ENCODE data around the gene ROBO1. TPM values are rescaled to one million over a fixed set of nuclear protein-coding genes. Genes with fewer than 3 reads are reported as not detected.

The ROBO1 gene
- total and polyA plus RNA-seq, 2 of the 13 experiments (the other 11 are each of a cell fraction or from before 2014, with no cell fraction given), result 52.2 to 71.0 TPM

DNA sequence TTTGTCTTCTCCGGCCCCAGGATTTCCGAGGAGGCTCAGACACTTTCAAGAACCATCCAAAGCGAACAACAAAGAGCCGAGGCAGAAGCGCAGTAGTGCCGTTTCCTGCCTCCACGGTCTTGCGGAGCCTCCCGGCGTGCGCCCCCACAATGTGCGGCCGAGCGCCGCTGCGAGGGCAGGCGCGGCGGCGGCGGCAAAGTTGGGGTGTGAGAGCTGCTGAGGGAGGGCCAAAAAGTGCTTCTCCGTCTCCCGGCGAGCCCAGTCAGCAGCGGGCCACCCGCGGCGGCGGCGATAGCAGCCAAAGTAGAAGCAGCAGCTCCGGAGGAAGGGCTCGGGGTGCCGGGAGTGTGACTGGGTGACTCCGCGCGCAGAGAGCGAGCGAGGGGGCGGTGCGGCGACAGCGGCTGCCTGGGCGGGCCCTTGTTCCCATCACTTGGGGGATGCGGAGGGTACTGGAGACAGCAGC is 749.1 kb downstream of the ROBO1 start (continued):
- TF ChIP-seq, protein P1, sequence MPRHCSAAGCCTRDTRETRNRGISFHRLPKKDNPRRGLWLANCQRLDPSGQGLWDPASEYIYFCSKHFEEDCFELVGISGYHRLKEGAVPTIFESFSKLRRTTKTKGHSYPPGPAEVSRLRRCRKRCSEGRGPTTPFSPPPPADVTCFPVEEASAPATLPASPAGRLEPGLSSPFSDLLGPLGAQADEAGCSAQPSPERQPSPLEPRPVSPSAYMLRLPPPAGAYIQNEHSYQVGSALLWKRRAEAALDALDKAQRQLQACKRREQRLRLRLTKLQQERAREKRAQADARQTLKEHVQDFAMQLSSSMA (CRISPR knock-in tag; IDR thresholded peaks at IDR 0.05), result 0 out of 2 replicates have a peak, but pooled peaks have one; percentile 34
- TF ChIP-seq, protein P2, sequence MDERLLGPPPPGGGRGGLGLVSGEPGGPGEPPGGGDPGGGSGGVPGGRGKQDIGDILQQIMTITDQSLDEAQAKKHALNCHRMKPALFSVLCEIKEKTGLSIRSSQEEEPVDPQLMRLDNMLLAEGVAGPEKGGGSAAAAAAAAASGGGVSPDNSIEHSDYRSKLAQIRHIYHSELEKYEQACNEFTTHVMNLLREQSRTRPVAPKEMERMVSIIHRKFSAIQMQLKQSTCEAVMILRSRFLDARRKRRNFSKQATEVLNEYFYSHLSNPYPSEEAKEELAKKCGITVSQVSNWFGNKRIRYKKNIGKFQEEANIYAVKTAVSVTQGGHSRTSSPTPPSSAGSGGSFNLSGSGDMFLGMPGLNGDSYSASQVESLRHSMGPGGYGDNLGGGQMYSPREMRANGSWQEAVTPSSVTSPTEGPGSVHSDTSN (CRISPR knock-in tag; IDR thresholded peaks at IDR 0.05), result no peak
- TF ChIP-seq E2F2 (CRISPR knock-in tag; IDR thresholded peaks at IDR 0.05; ENCODE audit: borderline replicate concordance) (no peak), CREBL2 (CRISPR knock-in tag; IDR thresholded peaks at IDR 0.05; ENCODE audit: borderline replicate concordance) (no peak), ZNF577 (CRISPR knock-in tag; IDR thresholded peaks at IDR 0.05; ENCODE audit: borderline replicate concordance, low read depth) (no peak), ZNF720 (CRISPR knock-in tag; IDR thresholded peaks at IDR 0.05) (no peak), ELF1 (CRISPR knock-in tag; IDR thresholded peaks at IDR 0.05) (no peak; the same call in 1 of the 2 replicates), CENPBD1 (CRISPR knock-in tag; IDR thresholded peaks at IDR 0.05; ENCODE audit: borderline replicate concordance, low read depth) (no peak), JUND (CRISPR knock-in tag; IDR thresholded peaks at IDR 0.05) (no peak; the same call in none of the 2 replicates), HIVEP1 (CRISPR knock-in tag; IDR thresholded peaks at IDR 0.05) (0 out of 2 replicates have a peak, but pooled peaks have one; percentile 1), PTBP1 (IDR thresholded peaks at IDR 0.05; ENCODE audit: low read depth, low read length, poor library complexity, severe bottlenecking) (no peak), TEAD3 (CRISPR knock-in tag; optimal IDR thresholded peaks at IDR 0.05; ENCODE audit: borderline replicate concordance) (no peak), ZNF207 (IDR thresholded peaks at IDR 0.05; ENCODE audit: borderline replicate concordance) (no peak), ZFP36L1 (CRISPR knock-in tag; IDR thresholded peaks at IDR 0.05) (no peak), HNF1B (CRISPR knock-in tag; IDR thresholded peaks at IDR 0.05) (no peak), BCL6 (CRISPR knock-in tag; IDR thresholded peaks at IDR 0.05) (no peak), ZFP62 (CRISPR knock-in tag; IDR thresholded peaks at IDR 0.05) (no peak), AGO2 (optimal IDR thresholded peaks at IDR 0.05; ENCODE audit: low read depth, low read length) (peak; percentile 98), FOXK2 (IDR thresholded peaks at IDR 0.05) (no peak)
- TF ChIP-seq, protein P3, sequence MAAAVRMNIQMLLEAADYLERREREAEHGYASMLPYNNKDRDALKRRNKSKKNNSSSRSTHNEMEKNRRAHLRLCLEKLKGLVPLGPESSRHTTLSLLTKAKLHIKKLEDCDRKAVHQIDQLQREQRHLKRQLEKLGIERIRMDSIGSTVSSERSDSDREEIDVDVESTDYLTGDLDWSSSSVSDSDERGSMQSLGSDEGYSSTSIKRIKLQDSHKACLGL (CRISPR knock-in tag; IDR thresholded peaks at IDR 0.05), result no peak; the same call in 1 of the 2 replicates
- TF ChIP-seq, protein P4, sequence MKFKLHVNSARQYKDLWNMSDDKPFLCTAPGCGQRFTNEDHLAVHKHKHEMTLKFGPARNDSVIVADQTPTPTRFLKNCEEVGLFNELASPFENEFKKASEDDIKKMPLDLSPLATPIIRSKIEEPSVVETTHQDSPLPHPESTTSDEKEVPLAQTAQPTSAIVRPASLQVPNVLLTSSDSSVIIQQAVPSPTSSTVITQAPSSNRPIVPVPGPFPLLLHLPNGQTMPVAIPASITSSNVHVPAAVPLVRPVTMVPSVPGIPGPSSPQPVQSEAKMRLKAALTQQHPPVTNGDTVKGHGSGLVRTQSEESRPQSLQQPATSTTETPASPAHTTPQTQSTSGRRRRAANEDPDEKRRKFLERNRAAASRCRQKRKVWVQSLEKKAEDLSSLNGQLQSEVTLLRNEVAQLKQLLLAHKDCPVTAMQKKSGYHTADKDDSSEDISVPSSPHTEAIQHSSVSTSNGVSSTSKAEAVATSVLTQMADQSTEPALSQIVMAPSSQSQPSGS (CRISPR knock-in tag; IDR thresholded peaks at IDR 0.05), result no peak
- TF ChIP-seq, protein P5, sequence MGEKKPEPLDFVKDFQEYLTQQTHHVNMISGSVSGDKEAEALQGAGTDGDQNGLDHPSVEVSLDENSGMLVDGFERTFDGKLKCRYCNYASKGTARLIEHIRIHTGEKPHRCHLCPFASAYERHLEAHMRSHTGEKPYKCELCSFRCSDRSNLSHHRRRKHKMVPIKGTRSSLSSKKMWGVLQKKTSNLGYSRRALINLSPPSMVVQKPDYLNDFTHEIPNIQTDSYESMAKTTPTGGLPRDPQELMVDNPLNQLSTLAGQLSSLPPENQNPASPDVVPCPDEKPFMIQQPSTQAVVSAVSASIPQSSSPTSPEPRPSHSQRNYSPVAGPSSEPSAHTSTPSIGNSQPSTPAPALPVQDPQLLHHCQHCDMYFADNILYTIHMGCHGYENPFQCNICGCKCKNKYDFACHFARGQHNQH (CRISPR knock-in tag; IDR thresholded peaks at IDR 0.05), result peak; percentile 12; the same call in 1 of the 2 replicates
